ENCODE data around the gene SLIT3.
"Not testable (repeated sequence)": the region's sequence is repeated elsewhere in the genome, so short reads cannot be mapped to it uniquely, and the experiment has no call there.

The SLIT3 gene

GRCh38 chr5:169132302-169132660 lies 168.7 kb downstream of the SLIT3 start:
- DNase-seq: no peak

GRCh38 chr5:169131616-169132301 lies 169.2 kb downstream of the SLIT3 start:
- DNase-seq: no peak

- DNase-seq: no peak
Observed at GRCh38 chr5:169128679-169129078, 172.3 kb downstream of the SLIT3 start.

- no peak for DNase-seq
Observed at GRCh38 chr5:169127431-169127830, 173.5 kb downstream of the SLIT3 start.

- DNase-seq: no peak
Observed at GRCh38 chr5:169126481-169127021, 174.4 kb downstream of the SLIT3 start.

GRCh38 chr5:169125571-169125970 lies 175.4 kb downstream of the SLIT3 start:
- no peak for DNase-seq

GRCh38 chr5:169122951-169123350 lies 178.0 kb downstream of the SLIT3 start:
- DNase-seq: no peak

GRCh38 chr5:169121630-169122420 lies 179.1 kb downstream of the SLIT3 start:
- DNase-seq: no peak

GRCh38 chr5:169119288-169120048 lies 181.5 kb downstream of the SLIT3 start:
- DNase-seq: no peak

GRCh38 chr5:169116961-169117461 lies 183.9 kb downstream of the SLIT3 start:
- no peak for DNase-seq

GRCh38 chr5:169115461-169116124 lies 185.3 kb downstream of the SLIT3 start:
- no peak for DNase-seq

GRCh38 chr5:169114466-169115065 lies 186.4 kb downstream of the SLIT3 start:
- no peak for DNase-seq

- DNase-seq: no peak
Observed at GRCh38 chr5:169112016-169112415, 188.9 kb downstream of the SLIT3 start.

- no peak for DNase-seq
Observed at GRCh38 chr5:169106911-169107706, 193.8 kb downstream of the SLIT3 start.

GRCh38 chr5:169105582-169105981 lies 195.4 kb downstream of the SLIT3 start:
- DNase-seq: not testable (repeated sequence)

GRCh38 chr5:169104937-169105494 lies 195.9 kb downstream of the SLIT3 start:
- no peak for DNase-seq

- no peak for DNase-seq
Observed at GRCh38 chr5:169103586-169104181, 197.3 kb downstream of the SLIT3 start.

- DNase-seq: no peak
Observed at GRCh38 chr5:169101966-169102365, 199.0 kb downstream of the SLIT3 start.

- no peak for DNase-seq
Observed at GRCh38 chr5:169100735-169101075, 200.2 kb downstream of the SLIT3 start.

Measured in CD4-positive, alpha-beta T cell treated with Interleukin-1 beta for 1 hour (primary cell).